HG02642 (cell line): ENCODE measurements around the gene CAMK2D.
"Not testable (repeated sequence)": the region's sequence is repeated elsewhere in the genome, so short reads cannot be mapped to it uniquely, and the experiment has no call there.

Source experiments
- ATAC-seq: cut with Tn5 transposase; IDR thresholded peaks from one replicate; pipeline ENCODE4 v1.9.1; 2021; ENCODE audit warnings: mild to moderate bottlenecking; ENCODE audit not compliant: unreplicated experiment, poor library complexity

Gene CAMK2D

GRCh38 chr4:113691676-113692075 lies 69.9 kb downstream of the CAMK2D start:
- ATAC-seq, result no peak

GRCh38 chr4:113689394-113689793 lies 72.1 kb downstream of the CAMK2D start:
- no peak for ATAC-seq

GRCh38 chr4:113687067-113687718 lies 74.3 kb downstream of the CAMK2D start:
- ATAC-seq, result no peak

- not testable (repeated sequence) for ATAC-seq
These were observed 76.4 kb downstream of the CAMK2D start for GRCh38 chr4:113685157-113685556.

GRCh38 chr4:113684534-113685091 lies 76.9 kb downstream of the CAMK2D start:
- ATAC-seq, result no peak

GRCh38 chr4:113682730-113683537 lies 78.6 kb downstream of the CAMK2D start:
- ATAC-seq, result peak; percentile 99

- no peak for ATAC-seq
These were observed 82.9 kb downstream of the CAMK2D start for GRCh38 chr4:113678641-113679040.

GRCh38 chr4:113677325-113677724 lies 84.2 kb downstream of the CAMK2D start:
- no peak for ATAC-seq

- no peak for ATAC-seq
These were observed 85.5 kb downstream of the CAMK2D start for GRCh38 chr4:113675731-113676697.

- no peak for ATAC-seq
These were observed 86.8 kb downstream of the CAMK2D start for GRCh38 chr4:113674733-113675132.

- ATAC-seq, result no peak
These were observed 87.3 kb downstream of the CAMK2D start for GRCh38 chr4:113674251-113674650.

GRCh38 chr4:113673450-113673849 lies 88.1 kb downstream of the CAMK2D start:
- ATAC-seq, result peak; percentile 81

GRCh38 chr4:113666386-113667114 lies 95.0 kb downstream of the CAMK2D start:
- no peak for ATAC-seq

GRCh38 chr4:113665036-113665435 lies 96.5 kb downstream of the CAMK2D start:
- ATAC-seq, result no peak

- no peak for ATAC-seq
These were observed 99.0 kb downstream of the CAMK2D start for GRCh38 chr4:113662581-113662980.

- ATAC-seq, result no peak
These were observed 102.4 kb downstream of the CAMK2D start for GRCh38 chr4:113659127-113659526.

- ATAC-seq, result no peak
These were observed 103.8 kb downstream of the CAMK2D start for GRCh38 chr4:113657586-113658233.

GRCh38 chr4:113653871-113654270 lies 107.7 kb downstream of the CAMK2D start:
- no peak for ATAC-seq

GRCh38 chr4:113646442-113646822 lies 115.1 kb downstream of the CAMK2D start:
- ATAC-seq, result no peak
